HS-27A (cell line): ENCODE data around the gene TAF6.
"Not testable (repeated sequence)": the region's sequence is repeated elsewhere in the genome, so short reads cannot be mapped to it uniquely, and the experiment has no call there.

Experiments used
- DNase-seq: peaks from one replicate; pipeline ENCODE4 v3.0.0-alpha.2; 2012; ENCODE audit warnings: low read depth, missing footprints

TAF6 gene

DNA sequence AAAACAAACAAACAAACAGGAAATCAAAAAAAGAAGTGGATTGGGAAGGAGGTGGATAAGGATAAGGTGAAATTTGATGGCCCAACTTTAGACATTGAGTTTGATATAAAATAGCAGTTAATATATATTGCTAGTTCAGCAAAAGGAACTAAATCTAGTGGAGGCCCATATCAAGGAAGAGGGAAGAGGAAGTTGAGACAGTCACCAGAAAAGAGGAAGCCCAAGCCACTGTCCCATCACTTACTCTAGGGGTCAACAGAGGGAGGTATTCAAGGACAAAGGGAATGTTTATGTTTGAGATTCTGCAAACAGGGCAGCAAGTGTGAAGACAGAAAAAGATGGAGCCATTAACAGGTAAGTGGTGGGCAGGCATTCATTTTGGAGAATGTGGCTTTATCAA lies 33.2 kb upstream of the TAF6 start:
- DNase-seq, result no peak

DNA sequence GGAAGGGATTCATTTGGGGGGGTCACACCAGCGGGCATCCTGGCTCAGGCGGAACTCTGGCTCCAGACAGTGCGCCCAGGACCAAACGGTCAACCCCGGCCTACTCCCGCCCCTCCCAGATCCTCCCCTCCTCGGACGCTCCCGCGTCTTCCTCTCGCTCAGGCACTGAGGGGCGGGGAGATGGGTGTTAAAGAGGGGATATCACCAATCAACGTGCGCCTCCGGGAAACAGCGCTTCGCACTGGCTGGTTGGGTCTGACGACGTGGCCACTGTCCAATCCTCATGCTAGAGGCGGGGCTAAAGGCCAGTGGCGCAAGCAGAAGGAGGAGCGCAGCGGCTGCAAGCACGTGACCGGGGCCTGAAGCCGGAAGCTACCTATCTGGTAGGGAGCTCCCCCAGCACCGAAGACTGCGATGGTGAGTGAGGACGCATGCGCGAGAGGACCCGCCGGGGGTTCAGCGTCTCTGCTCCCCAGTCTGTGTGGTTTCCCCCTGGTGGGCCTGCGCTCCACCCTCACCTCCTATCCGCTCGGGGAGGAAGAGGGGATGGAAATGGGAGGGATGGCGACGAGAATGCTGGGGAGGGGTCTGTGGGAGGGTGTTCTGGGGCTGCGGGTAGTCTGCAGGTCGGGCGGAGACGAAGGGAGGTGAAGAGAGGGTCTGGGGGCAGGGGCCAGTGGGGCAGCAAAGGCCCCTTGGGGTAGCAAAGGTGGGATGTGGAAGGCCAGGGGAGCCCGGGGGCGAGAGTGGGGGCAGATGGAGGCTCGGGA lies 29.6 kb upstream of the TAF6 start, which contains the start of gene LAMTOR4:
TSS of gene LAMTOR4 (plus strand) at position 360 of the 770 bp plus-strand sequence. CDS start at position 415, 55 bp downstream.
- DNase-seq, result peak; percentile 92

DNA sequence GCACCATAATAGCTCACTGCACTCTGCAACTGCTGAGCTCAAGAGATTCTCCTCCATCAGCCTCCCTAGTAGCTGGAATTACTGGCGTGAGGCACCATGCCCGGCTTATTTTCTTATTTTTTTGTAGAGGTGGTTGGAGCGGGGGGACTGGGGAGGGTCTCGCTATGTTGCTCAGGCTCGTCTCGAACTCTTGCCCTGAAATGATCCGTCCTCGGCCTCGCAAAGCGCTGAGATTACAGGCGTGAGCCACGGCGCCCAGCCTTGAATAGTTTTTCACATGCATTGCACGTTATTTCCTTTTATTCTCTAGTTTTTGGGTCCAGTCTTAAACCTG lies 29.0 kb upstream of the TAF6 start:
- no peak for DNase-seq

- no peak for DNase-seq
Measured at GRCh38 chr7:100147278-100147677, 28.1 kb upstream of the TAF6 start.

DNA sequence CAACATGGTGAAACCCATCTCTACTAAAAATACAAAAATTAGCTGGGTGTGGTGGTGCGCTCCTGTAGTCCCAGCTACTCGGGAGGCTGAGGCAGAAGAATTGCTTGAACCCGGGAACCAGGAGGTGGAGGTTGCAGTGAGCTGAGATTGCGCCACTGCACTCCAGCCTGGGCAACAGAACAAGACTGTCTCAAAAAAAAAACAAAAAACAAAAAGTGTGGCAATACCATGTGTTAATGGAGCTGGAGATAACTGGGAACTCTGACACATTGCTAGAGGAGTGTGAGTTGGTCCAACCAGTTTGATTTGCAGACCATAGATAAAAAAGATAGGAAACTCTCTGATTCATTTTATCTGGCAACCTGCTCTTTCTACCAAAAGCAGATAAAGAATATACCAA lies 27.2 kb upstream of the TAF6 start:
- not testable (repeated sequence) for DNase-seq

- DNase-seq, result no peak
Measured at GRCh38 chr7:100142461-100142860, 23.3 kb upstream of the TAF6 start.

DNA sequence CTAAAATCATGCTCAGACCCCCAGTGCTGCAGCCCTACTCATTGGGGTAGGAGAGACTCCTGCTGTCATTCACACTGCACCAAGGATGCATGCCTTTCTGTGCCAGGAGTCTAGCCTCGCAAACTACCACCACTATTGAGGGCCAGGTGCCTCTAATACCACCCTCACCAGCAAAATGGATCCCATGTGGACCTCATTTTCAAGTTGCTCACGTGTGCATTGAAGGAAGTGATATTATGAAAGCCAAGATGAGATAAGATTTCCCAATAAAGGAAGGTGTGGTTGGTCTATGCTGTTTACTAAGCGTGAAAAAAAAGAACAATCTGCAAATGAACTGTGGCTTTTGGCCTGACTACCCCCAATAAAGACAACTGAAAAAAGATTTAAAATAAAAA lies 22.4 kb upstream of the TAF6 start:
- no peak for DNase-seq

GRCh38 chr7:100137851-100138760 lies 18.9 kb upstream of the TAF6 start:
- DNase-seq, result no peak

DNA sequence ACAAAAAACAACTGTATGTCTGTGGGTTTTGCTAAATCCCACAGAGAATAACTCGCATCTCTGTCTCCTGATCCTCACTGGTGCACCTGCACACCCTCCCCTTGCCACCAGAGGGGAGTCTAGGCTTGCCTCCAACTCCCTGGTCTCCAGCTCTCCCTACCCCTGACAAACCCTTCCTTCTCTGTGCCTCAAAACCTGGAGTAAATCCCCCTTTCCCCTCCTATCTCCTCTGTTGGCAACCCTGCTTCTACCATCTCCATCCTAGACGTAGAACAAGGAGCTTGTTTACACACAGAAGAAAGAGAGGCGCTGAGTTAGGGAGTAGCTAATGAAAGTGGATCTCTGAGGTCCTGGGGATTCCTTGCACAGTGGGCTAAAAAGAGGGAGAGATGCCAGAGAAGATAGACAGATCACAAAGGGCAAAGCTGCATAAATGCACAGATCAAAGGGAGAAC lies 13.6 kb upstream of the TAF6 start:
- DNase-seq, result no peak

- no peak for DNase-seq
Measured at GRCh38 chr7:100132126-100132525, 13.0 kb upstream of the TAF6 start.

GRCh38 chr7:100130608-100131453 lies 11.7 kb upstream of the TAF6 start:
- no peak for DNase-seq

GRCh38 chr7:100130220-100130607 lies 11.1 kb upstream of the TAF6 start:
- DNase-seq, result not testable (repeated sequence)

DNA sequence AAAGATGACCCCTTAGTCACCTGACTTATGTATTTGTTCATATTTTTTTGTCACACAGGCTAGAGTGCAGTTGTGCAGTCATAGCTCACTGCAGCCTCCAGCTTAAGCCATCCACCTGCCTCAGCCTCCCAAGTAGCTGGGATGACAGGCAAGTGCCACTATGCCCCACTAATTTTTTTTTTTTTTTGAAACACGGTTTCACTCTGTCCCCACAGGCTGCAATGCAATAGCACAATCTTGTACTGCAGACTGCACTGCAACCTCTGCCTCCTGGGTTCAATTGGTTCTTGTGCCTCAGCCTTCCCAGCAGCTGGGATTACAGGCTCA lies 9.4 kb upstream of the TAF6 start:
- no peak for DNase-seq

DNA sequence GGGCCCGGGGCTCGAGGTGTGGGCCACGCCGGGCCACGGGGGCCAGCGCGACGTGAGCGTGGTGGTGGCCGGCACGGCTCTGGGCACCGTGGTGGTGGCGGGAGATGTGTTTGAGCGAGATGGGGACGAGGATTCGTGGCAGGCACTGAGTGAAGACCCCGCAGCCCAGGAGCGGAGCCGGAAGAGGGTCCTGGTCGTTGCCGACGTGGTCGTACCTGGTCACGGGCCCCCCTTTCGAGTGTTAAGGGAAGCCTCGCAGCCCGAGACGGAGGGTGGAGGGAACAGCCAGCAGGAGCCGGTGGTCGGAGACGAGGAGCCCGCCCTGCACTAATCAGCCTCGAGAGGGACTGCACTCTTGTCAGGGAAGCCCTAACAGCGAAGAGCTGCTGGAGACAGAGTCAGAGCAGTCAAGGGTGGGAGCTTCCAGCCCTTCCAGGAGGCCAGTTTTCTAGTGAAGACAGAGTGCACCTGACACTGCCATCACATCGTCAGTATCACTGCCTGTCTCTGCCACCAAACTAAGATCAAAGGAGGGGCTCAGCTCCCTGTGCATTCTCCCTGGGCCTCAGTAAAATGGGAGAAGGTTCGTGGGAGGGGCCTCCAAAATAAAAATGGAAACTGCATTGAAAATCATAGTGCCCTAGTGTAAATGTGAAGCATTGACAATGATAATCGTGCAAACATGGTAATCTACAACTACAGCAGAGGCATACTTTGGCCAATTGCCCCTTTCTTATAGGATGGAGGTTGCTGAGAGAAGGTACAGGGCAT lies 8.9 kb upstream of the TAF6 start:
- no peak for DNase-seq

DNA sequence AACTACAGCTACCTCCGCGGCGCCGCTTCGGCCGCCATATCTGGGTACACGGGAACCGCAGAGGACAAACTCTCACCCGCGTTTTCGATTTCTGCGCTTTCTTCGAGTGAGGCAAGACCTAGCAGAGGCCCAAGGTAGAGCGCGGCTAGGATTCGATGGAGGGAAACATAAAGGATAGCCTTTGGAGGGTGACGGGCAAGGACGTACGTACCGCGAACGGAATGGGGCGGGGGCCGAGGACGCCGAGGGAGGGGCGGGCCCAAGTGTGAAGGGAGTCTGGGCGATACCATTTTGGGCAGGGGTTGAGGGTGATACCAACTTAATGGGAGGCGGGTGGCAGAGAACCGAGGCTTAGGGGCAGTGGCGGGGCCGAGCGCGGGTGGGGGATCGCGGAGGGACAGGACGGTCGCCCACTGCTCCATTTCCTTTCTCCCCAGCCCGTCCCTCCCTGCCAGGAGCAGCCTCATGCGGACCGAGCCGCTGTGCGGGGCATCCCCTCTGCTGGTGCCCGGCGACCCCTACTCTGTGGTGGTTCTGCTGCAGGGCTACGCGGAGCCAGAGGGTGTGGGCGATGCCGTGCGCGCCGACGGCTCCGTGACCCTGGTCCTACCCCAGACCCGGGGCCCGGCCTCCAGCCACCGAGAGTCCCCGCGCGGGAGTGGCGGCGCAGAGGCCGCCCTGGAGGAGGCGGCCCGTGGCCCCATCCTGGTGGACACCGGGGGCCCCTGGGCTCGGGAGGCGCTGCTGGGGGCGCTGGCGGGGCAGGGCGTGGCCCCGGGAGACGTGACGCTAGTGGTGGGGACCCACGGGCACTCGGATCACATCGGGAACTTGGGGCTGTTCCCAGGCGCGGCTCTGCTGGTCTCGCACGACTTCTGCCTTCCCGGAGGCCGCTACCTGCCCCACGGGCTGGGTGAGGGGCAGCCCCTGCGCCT lies 8.0 kb upstream of the TAF6 start, which contains the start of gene MBLAC1:
TSS of gene MBLAC1 (plus strand) at position 37 of the 935 bp plus-strand sequence. CDS start at position 466, 429 bp downstream.
- peak; percentile 63 for DNase-seq

DNA sequence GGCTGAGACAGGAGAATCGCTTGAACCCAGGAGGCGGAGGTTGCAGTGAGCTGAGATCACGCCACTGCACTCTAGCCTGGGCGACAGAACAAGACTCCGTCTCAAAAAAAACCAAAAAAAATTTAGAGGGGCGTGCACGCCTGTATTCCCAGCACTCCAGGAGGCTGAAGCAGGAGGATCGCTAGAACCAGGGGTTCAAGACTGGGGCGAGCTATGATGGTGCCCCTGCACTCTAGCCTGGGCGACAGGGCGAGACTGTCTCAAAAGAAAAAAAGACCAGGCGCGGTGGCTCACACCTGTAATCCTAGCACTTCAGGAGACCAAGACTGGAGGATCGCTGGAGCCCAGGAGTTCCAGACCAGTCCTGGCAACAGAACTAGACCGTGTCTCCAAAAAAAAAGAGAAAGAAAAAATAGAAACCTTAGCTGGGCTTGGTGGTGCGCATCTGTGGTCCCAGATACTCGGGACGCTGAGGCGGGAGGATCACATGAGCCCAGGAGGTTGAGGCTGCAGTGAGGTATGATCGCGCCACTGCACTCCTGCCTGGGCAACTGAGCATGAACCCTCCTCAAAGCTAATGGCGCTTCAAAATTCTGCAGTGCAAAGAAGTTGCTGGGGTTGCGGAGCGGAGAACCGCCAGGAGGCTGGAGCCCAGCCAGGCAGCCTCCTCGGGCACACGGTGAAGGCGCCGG lies 7.2 kb upstream of the TAF6 start:
- no peak for DNase-seq

GRCh38 chr7:100124301-100125230 lies 5.4 kb upstream of the TAF6 start:
- no peak for DNase-seq

DNA sequence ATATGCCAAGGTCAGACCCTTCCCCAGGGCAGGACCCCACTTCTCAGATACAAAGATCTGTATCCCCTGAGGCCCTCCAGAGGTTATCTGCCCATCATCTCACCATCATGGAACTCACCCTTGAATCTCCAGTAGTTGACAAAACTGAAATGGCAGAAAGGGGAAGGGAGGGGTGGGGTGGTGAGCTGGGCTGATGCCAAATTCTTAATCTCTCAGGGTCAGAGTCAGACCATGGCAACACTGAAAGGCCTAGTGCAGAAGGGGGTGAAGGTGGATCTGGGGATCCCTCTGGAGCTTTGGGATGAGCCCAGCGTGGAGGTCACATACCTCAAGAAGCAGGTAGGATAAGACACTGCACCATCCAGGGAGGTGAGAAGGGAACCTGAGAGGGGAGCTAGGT lies 3.4 kb upstream of the TAF6 start:
- no peak for DNase-seq

GRCh38 chr7:100122067-100122466 lies 2.9 kb upstream of the TAF6 start:
- no peak for DNase-seq
